HL-60 (cell line): ENCODE measurements around the gene ZCWPW2.

ENCODE experiments used
- DNase-seq, 2 experiments: peaks; one replicate each; pipeline ENCODE4 v3.0.0-alpha.2; 2010 to 2020; ENCODE audit warnings: low read depth in 1 of 2, low spot score in 1 of 2
- H3K27ac ChIP-seq: fragments of 250-450 bp; sonication (Bioruptor Pico); replicated peaks from 2 replicates; pipeline ENCODE4 v1.5.1; 2020; ENCODE audit warnings: mild to moderate bottlenecking, moderate library complexity
- H3K27me3 ChIP-seq: fragments of 250-450 bp; sonication (Bioruptor Pico); 2 replicates; pipeline ENCODE4 v1.5.1; 2021; ENCODE audit warnings: mild to moderate bottlenecking, moderate library complexity; ENCODE audit not compliant: insufficient read depth, poor library complexity, severe bottlenecking
- H3K4me3 ChIP-seq: replicated peaks from 2 replicates; pipeline ENCODE4 v1.5.1; 2011; ENCODE audit warnings: mild to moderate bottlenecking, control low read depth, low read length; ENCODE audit not compliant: insufficient read depth
- GABPA ChIP-seq: IDR thresholded peaks from 2 replicates; pipeline ENCODE4 v1.6.1; 2012; ENCODE audit warnings: low read depth
- POLR2AphosphoS5 ChIP-seq: IDR thresholded peaks from 2 replicates; pipeline ENCODE4 v1.6.1; 2012; ENCODE audit warnings: low read depth
- SPI1 ChIP-seq: IDR thresholded peaks from 2 replicates; pipeline ENCODE4 v1.6.1; 2012; ENCODE audit warnings: low read depth, mild to moderate bottlenecking, borderline replicate concordance
- TF ChIP-seq, protein P1 (sequence below): IDR thresholded peaks from one replicate; pipeline ENCODE4 v1.5.1; 2011; ENCODE audit warnings: low read length, control low read depth, inconsistent platforms; ENCODE audit not compliant: insufficient read depth
- TF ChIP-seq, protein P2 (sequence below): IDR thresholded peaks from 2 replicates; pipeline ENCODE4 v1.6.1; 2012; ENCODE audit warnings: low read depth; ENCODE audit not compliant: insufficient replicate concordance

The ZCWPW2 gene

DNA sequence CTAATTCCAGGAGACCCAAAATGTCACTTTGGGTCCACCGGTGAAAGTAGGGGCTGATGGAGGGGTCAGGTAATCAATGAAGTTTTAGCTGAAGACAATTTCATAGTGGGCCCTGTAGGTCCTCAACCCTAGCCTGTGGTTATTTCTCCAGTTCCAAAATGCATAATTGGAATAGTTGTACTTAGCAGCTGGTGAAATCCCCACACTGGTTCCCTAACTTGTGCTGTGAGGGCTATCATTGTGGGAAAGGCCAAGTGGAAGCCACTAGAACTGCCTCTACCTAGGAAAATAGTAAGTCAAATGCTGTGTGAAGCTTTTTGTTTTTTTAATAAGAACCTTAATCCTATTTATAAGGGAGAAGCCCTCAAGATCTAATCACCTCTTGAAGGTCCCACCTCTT is 193.8 kb downstream of the ZCWPW2 start:
- no peak for DNase-seq
- no peak overlapping the region for H3K4me3 ChIP-seq
- no peak overlapping the region for H3K27ac ChIP-seq
- H3K27me3 ChIP-seq = no peaks in the 10 kb centered on the region
- TF ChIP-seq SPI1 (no peak), POLR2AphosphoS5 (no peak), GABPA (no peak)
- TF ChIP-seq, protein P1, sequence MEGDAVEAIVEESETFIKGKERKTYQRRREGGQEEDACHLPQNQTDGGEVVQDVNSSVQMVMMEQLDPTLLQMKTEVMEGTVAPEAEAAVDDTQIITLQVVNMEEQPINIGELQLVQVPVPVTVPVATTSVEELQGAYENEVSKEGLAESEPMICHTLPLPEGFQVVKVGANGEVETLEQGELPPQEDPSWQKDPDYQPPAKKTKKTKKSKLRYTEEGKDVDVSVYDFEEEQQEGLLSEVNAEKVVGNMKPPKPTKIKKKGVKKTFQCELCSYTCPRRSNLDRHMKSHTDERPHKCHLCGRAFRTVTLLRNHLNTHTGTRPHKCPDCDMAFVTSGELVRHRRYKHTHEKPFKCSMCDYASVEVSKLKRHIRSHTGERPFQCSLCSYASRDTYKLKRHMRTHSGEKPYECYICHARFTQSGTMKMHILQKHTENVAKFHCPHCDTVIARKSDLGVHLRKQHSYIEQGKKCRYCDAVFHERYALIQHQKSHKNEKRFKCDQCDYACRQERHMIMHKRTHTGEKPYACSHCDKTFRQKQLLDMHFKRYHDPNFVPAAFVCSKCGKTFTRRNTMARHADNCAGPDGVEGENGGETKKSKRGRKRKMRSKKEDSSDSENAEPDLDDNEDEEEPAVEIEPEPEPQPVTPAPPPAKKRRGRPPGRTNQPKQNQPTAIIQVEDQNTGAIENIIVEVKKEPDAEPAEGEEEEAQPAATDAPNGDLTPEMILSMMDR = no peak
- TF ChIP-seq, protein P2, sequence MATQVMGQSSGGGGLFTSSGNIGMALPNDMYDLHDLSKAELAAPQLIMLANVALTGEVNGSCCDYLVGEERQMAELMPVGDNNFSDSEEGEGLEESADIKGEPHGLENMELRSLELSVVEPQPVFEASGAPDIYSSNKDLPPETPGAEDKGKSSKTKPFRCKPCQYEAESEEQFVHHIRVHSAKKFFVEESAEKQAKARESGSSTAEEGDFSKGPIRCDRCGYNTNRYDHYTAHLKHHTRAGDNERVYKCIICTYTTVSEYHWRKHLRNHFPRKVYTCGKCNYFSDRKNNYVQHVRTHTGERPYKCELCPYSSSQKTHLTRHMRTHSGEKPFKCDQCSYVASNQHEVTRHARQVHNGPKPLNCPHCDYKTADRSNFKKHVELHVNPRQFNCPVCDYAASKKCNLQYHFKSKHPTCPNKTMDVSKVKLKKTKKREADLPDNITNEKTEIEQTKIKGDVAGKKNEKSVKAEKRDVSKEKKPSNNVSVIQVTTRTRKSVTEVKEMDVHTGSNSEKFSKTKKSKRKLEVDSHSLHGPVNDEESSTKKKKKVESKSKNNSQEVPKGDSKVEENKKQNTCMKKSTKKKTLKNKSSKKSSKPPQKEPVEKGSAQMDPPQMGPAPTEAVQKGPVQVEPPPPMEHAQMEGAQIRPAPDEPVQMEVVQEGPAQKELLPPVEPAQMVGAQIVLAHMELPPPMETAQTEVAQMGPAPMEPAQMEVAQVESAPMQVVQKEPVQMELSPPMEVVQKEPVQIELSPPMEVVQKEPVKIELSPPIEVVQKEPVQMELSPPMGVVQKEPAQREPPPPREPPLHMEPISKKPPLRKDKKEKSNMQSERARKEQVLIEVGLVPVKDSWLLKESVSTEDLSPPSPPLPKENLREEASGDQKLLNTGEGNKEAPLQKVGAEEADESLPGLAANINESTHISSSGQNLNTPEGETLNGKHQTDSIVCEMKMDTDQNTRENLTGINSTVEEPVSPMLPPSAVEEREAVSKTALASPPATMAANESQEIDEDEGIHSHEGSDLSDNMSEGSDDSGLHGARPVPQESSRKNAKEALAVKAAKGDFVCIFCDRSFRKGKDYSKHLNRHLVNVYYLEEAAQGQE = no peak

DNA sequence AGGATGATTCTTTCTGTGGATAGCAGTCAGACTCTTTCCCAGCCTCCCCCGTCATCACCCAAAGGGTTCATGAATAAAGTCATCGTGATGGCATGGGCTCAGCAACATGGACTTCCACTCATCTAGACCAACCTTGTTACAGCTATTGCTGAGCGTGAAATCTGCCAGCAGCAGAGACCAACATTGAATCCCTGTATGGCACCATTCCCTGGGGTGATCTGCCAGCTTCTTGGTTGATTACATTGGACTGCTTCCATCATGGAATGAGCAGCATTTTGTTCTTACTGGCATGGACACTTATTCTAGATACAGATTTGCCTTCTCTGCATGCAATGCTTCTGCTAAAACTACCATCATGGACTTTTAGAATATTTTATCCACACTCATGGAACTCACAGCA is 195.7 kb downstream of the ZCWPW2 start:
- Histone ChIP-seq H3K27me3 (no peaks in the 10 kb centered on the region), H3K27ac (no peak overlapping the region), H3K4me3 (no peak overlapping the region)
- TF ChIP-seq GABPA (no peak), POLR2AphosphoS5 (no peak), SPI1 (no peak)
- TF ChIP-seq, protein P1 = no peak
- TF ChIP-seq, protein P2 = no peak
- no peak for DNase-seq

DNA sequence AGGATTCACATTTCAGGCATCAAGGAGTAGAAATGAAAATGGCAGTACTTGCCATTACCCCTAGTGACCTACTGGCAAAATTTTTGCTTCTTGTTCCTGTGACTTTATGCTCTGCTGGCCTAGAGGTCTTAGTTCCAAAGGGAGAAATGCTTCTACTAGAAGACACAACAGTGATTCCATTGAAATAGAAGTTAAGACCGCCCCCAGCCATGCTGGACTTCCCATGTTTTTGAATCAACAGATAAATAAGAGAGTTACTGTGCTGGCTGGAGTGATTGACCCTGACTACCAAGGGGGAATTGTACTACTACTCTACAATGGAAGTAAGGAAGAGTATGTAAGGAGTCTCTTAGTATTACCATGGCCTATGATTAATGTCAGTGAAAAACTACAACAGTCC is 196.3 kb downstream of the ZCWPW2 start:
- Histone ChIP-seq H3K27me3 (no peaks in the 10 kb centered on the region), H3K27ac (no peak overlapping the region), H3K4me3 (no peak overlapping the region)
- TF ChIP-seq GABPA = no peak
- TF ChIP-seq, protein P1 = no peak
- DNase-seq = no peak

DNA sequence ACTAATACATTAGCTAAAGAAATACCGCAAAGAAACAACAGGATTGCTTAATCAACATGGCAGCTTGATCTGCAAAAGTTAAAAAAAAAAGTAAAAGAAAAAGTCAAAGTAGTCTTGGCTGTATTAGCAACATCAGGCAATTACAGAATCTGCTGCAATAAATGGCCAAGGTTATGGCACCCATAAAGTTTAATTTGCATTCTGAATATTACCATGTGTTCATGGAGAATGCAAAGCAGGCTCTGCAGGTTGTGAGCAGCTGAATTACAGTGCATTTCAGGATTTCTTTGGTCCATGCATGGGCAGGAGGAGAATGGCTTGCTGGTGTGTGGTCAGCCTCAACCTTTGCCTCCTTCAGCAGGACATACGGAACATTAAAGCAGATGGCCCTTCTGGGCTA is 199.2 kb downstream of the ZCWPW2 start:
- no peak for DNase-seq
- TF ChIP-seq GABPA (no peak), POLR2AphosphoS5 (no peak), SPI1 (no peak)
- TF ChIP-seq, protein P2 = no peak
- TF ChIP-seq, protein P1 = no peak
- Histone ChIP-seq H3K27ac (no peak overlapping the region), H3K27me3 (no peaks in the 10 kb centered on the region), H3K4me3 (no peak overlapping the region)
